ENCODE results near the gene CCDC157.

DNA sequence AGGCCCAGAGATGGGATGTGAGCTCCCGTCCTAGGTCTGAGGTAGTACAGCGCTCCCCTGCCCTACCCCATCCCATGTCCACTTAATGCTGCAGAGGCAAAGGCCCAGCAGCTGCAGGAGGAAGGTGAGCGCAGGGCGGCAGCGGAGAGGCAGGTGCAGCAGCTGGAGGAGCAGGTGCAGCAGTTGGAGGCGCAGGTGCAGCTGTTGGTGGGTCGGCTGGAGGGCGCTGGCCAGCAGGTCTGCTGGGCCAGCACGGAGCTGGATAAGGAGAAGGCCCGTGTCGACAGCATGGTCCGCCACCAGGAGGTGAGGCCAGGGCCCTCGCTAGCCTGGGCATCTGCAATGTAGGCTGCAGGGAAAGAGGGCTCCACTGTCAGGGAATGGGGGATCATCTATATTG is 15.2 kb downstream of the CCDC157 start:
- TF ChIP-seq POLR2A (IDR thresholded peaks at IDR 0.05; ENCODE audit: low read depth, low read length) = no peak
- TF ChIP-seq, protein P1, sequence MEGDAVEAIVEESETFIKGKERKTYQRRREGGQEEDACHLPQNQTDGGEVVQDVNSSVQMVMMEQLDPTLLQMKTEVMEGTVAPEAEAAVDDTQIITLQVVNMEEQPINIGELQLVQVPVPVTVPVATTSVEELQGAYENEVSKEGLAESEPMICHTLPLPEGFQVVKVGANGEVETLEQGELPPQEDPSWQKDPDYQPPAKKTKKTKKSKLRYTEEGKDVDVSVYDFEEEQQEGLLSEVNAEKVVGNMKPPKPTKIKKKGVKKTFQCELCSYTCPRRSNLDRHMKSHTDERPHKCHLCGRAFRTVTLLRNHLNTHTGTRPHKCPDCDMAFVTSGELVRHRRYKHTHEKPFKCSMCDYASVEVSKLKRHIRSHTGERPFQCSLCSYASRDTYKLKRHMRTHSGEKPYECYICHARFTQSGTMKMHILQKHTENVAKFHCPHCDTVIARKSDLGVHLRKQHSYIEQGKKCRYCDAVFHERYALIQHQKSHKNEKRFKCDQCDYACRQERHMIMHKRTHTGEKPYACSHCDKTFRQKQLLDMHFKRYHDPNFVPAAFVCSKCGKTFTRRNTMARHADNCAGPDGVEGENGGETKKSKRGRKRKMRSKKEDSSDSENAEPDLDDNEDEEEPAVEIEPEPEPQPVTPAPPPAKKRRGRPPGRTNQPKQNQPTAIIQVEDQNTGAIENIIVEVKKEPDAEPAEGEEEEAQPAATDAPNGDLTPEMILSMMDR (conservative IDR thresholded peaks at IDR 0.05; ENCODE audit: low read depth, low read length) = no peak
- TF ChIP-seq MAZ (IDR thresholded peaks at IDR 0.05; ENCODE audit: borderline replicate concordance, low read depth, low read length) = no peak
- no peak for TF ChIP-seq RAD21 (IDR thresholded peaks at IDR 0.05; ENCODE audit: low read length)
- TF ChIP-seq, protein P2, sequence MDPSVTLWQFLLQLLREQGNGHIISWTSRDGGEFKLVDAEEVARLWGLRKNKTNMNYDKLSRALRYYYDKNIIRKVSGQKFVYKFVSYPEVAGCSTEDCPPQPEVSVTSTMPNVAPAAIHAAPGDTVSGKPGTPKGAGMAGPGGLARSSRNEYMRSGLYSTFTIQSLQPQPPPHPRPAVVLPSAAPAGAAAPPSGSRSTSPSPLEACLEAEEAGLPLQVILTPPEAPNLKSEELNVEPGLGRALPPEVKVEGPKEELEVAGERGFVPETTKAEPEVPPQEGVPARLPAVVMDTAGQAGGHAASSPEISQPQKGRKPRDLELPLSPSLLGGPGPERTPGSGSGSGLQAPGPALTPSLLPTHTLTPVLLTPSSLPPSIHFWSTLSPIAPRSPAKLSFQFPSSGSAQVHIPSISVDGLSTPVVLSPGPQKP (IDR thresholded peaks at IDR 0.05; ENCODE audit: borderline replicate concordance, low read depth, low read length) = no peak
- TF ChIP-seq, protein P3, sequence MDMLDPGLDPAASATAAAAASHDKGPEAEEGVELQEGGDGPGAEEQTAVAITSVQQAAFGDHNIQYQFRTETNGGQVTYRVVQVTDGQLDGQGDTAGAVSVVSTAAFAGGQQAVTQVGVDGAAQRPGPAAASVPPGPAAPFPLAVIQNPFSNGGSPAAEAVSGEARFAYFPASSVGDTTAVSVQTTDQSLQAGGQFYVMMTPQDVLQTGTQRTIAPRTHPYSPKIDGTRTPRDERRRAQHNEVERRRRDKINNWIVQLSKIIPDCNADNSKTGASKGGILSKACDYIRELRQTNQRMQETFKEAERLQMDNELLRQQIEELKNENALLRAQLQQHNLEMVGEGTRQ (IDR thresholded peaks at IDR 0.05; ENCODE audit: low read depth, low read length) = no peak
- no peak for TF ChIP-seq BHLHE40 (IDR thresholded peaks at IDR 0.05; ENCODE audit: low read depth, low read length)
- TF ChIP-seq RFX5 (IDR thresholded peaks at IDR 0.05; ENCODE audit: low read depth, low read length) = no peak
- no peak for TF ChIP-seq MXI1 (IDR thresholded peaks at IDR 0.05; ENCODE audit: borderline replicate concordance, low read depth, low read length)
- TF ChIP-seq RCOR1 (IDR thresholded peaks at IDR 0.05; ENCODE audit: insufficient replicate concordance, low read length) = no peak
- TF ChIP-seq MAFK (IDR thresholded peaks at IDR 0.05; ENCODE audit: low read depth, low read length) = no peak
- no peak for TF ChIP-seq SMC3 (IDR thresholded peaks at IDR 0.05; ENCODE audit: low read depth, low read length)

Data from IMR-90 (cell line).